ENCODE measurements around the gene NAALADL2.

The NAALADL2 gene

GRCh38 chr3:174883881-174884675 lies 24.9 kb downstream of the NAALADL2 start:
- FAIRE-seq: no peak
- no peak for DNase-seq (ENCODE audit: extremely low spot score, insufficient read length, low read depth)

GRCh38 chr3:174884776-174885568 lies 25.8 kb downstream of the NAALADL2 start:
- FAIRE-seq (no peak), DNase-seq (ENCODE audit: extremely low spot score, insufficient read length, low read depth) (no peak)

GRCh38 chr3:174891524-174892203 lies 32.5 kb downstream of the NAALADL2 start:
- DNase-seq (ENCODE audit: extremely low spot score, insufficient read length, low read depth) (no peak), FAIRE-seq (no peak)

DNA sequence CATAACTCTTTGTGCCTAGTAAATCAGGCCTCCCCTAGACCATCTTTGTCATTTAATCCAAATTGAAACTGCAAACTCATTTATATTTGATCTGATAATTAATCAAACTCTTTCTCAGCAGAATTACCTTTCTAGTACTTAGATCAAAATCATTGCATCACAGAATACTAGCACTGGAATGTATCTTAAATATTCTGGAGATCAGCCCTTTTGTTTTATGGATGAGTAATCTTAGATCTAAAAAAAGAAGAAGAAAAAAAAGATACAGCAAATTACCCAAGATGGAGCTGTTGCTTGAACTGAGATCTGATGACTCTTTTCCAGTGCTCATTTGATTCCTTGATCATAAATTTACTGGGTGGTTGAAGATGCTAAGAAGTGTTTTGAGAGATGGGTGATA lies 47.9 kb downstream of the NAALADL2 start:
- FAIRE-seq (no peak), DNase-seq (ENCODE audit: extremely low spot score, insufficient read length, low read depth) (no peak)

- DNase-seq (ENCODE audit: extremely low spot score, insufficient read length, low read depth): no peak
- FAIRE-seq: no peak
Measured at GRCh38 chr3:174907628-174908407, 48.7 kb downstream of the NAALADL2 start.

GRCh38 chr3:174931473-174932353 lies 72.6 kb downstream of the NAALADL2 start:
- DNase-seq (ENCODE audit: extremely low spot score, insufficient read length, low read depth) (no peak), FAIRE-seq (no peak)

GRCh38 chr3:174936590-174936989 lies 77.5 kb downstream of the NAALADL2 start:
- FAIRE-seq: no peak
- DNase-seq (ENCODE audit: extremely low spot score, insufficient read length, low read depth): no peak

- DNase-seq (ENCODE audit: extremely low spot score, insufficient read length, low read depth) (no peak), FAIRE-seq (no peak)
Measured at GRCh38 chr3:174937478-174937877, 78.3 kb downstream of the NAALADL2 start.

- no peak for DNase-seq (ENCODE audit: extremely low spot score, insufficient read length, low read depth)
- no peak for FAIRE-seq
Measured at GRCh38 chr3:174938102-174938501, 79.0 kb downstream of the NAALADL2 start.

DNA sequence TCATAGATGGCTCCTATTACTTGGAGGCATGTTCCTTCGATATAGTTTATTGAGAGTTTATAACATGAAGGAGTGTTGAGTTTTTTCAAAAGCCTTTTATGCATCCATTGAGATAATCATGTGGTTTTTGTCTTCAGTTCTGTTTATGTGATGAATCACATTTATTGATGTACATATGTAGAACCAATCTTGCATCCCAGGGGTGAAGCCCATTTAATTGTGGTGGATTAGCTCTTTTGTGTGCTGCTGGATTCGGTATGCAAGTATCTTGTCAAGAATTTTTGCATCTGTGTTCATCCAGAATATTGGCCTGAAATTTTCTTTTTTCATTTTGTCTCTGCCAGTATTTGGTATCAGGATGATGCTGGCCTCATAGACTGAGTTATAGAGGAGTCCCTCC lies 81.0 kb downstream of the NAALADL2 start:
- DNase-seq (ENCODE audit: extremely low spot score, insufficient read length, low read depth) (no peak), FAIRE-seq (no peak)

GRCh38 chr3:174945276-174945675 lies 86.1 kb downstream of the NAALADL2 start:
- DNase-seq (ENCODE audit: extremely low spot score, insufficient read length, low read depth): no peak

GRCh38 chr3:174945951-174946350 lies 86.8 kb downstream of the NAALADL2 start:
- DNase-seq (ENCODE audit: extremely low spot score, insufficient read length, low read depth): no peak
- FAIRE-seq: no peak

More at GRCh38 chr3:174945276-174945675, 86.1 kb downstream of the NAALADL2 start:
- FAIRE-seq: no peak

GRCh38 chr3:174949523-174949922 lies 90.4 kb downstream of the NAALADL2 start:
- DNase-seq (ENCODE audit: extremely low spot score, insufficient read length, low read depth): no peak
- FAIRE-seq: no peak

GRCh38 chr3:174951034-174951433 lies 91.9 kb downstream of the NAALADL2 start:
- no peak for FAIRE-seq
- no peak for DNase-seq (ENCODE audit: extremely low spot score, insufficient read length, low read depth)

- no peak for FAIRE-seq
Measured at GRCh38 chr3:174951498-174952005, 92.4 kb downstream of the NAALADL2 start.

DNA sequence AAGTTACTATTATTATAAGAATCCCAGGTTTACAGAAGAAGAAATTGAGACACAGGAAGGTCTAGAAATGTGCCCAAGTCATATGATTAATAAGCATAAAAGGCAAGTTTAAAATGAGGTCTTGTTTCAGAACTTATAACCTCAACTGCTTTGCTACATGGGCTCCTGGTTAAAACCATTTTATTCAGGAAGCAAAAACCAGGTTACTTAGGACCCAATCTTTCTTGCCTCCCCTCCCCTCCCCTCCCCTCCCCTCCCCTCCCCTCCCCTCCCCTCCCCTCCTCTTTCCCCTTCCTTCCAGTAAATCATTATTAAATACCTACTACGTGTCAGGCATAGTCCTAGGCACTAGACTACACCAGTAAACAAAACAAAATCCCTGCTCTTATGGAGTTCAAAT lies 93.9 kb downstream of the NAALADL2 start:
- no peak for FAIRE-seq
- no peak for DNase-seq (ENCODE audit: extremely low spot score, insufficient read length, low read depth)

More at GRCh38 chr3:174951498-174952005, 92.4 kb downstream of the NAALADL2 start:
- DNase-seq (ENCODE audit: extremely low spot score, insufficient read length, low read depth): no peak

DNA sequence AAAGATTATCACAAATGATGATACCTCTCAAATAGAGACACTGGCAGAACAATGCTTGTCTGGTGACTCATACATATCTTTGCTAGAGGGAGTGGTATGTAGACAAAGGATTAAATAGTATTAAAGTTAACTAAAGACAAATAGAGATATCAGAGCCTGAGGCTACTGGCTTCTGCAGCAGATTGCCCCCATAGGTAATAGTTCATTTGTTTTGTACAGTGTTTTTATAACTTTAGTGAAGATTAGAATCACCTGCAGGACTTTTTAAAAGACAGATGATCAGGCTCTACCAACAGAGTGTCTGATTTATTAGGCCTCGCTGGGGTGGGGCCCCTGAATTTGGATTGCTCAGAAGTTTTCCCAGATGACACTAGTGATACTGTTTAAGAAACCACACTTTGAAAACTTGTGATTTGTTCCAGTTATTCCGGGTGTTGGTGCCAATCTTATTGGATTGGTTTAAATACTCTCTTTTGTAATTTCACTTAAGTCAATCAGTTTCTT lies 96.4 kb downstream of the NAALADL2 start:
- no peak for FAIRE-seq
- no peak for DNase-seq (ENCODE audit: extremely low spot score, insufficient read length, low read depth)

DNA sequence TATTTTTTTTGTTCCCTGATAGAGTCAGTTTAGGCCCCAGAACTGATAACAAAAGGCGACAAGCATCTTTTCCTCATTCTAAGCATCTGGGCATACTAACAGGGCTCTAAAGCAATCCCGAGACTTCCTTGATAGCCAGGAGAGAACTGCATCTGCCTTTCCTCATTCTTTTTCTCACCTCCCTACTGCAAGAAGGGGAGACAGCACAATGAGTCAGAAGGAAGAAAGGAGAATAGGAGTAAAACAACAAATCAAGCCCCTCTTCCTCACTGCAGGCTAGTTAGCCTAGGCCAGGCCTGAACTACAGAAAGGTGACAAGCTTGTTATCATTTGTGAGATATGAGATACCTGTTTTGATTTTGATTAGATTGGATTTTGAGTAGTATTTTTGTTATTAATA lies 97.9 kb downstream of the NAALADL2 start:
- no peak for FAIRE-seq
- no peak for DNase-seq (ENCODE audit: extremely low spot score, insufficient read length, low read depth)
